ENCODE measurements around the gene NEDD9. TPM values are rescaled to one million over a fixed set of nuclear protein-coding genes. Genes with fewer than 3 reads are reported as not detected.
A peak's percentile ranks its signal among the peaks of the same experiment; 100 is the strongest.

Gene NEDD9
- total RNA-seq, 1 donor from 2014 or later = 10.3 TPM

DNA sequence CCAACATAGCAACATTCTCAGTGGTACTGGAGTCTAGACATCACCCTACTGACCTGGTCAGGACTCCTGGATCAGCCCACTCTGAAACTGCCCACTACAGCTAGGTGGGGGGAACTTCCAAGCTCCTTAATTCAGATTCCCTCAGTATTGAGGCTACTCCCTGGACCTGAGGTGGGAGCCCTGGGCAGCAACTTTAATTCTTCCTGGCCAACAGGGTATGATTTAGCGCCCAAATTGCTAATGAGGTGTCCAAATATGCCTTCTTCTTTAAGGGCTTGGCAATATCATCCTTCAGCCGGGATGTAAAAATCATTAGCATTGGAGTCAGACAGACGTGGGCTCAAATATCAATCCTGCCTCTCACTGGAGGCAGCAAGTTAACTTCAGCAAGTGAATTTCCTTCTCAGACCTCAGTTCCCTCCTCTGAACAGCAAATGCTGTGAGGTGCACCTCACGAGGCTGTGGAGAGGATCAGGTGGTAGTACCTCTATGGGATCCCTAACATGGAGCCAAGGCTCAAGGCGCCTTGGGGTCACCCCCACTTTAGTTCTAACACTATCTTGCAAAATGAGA is 27.6 kb downstream of the NEDD9 start:
- Mint-ChIP-seq H3K4me1 (ENCODE audit: unreplicated experiment) (peaks cover 71% of the 10 kb centered on the region), H3K9me3 (ENCODE audit: unreplicated experiment) (no peaks in the 10 kb centered on the region)

GRCh38 chr6:11204005-11204399 is 28.5 kb downstream of the NEDD9 start:
- no peaks in the 10 kb centered on the region for H3K27me3 Mint-ChIP-seq (ENCODE audit: unreplicated experiment)
- H3K9me3 Mint-ChIP-seq (ENCODE audit: unreplicated experiment) = no peaks in the 10 kb centered on the region
- DNase-seq (ENCODE audit: extremely low spot score, unreplicated experiment) = no peak
- peaks cover 65% of the 10 kb centered on the region for H3K4me1 Mint-ChIP-seq (ENCODE audit: unreplicated experiment)
- TF ChIP-seq CTCF (IDR thresholded peaks at IDR 0.05) = no peak
- peak overlapping the region; percentile 96 for H3K27ac Mint-ChIP-seq (ENCODE audit: unreplicated experiment)
- no peak overlapping the region for H3K4me3 Mint-ChIP-seq (ENCODE audit: unreplicated experiment)
- peaks cover 4% of the 10 kb centered on the region for H3K36me3 Mint-ChIP-seq (ENCODE audit: unreplicated experiment)

More for the DNA sequence above, 27.6 kb downstream of the NEDD9 start:
- no peak overlapping the region for H3K4me3 Mint-ChIP-seq (ENCODE audit: unreplicated experiment)
- H3K27me3 Mint-ChIP-seq (ENCODE audit: unreplicated experiment) = no peaks in the 10 kb centered on the region
- no peak for TF ChIP-seq CTCF (IDR thresholded peaks at IDR 0.05)
- H3K27ac Mint-ChIP-seq (ENCODE audit: unreplicated experiment) = no peak overlapping the region
- peaks cover 4% of the 10 kb centered on the region for H3K36me3 Mint-ChIP-seq (ENCODE audit: unreplicated experiment)
- DNase-seq (ENCODE audit: extremely low spot score, unreplicated experiment) = no peak

- no peaks in the 10 kb centered on the region for H3K27me3 Mint-ChIP-seq (ENCODE audit: unreplicated experiment)
- TF ChIP-seq CTCF (IDR thresholded peaks at IDR 0.05) = no peak
- peaks cover 4% of the 10 kb centered on the region for H3K36me3 Mint-ChIP-seq (ENCODE audit: unreplicated experiment)
- no peak overlapping the region for H3K4me3 Mint-ChIP-seq (ENCODE audit: unreplicated experiment)
- H3K27ac Mint-ChIP-seq (ENCODE audit: unreplicated experiment) = peak overlapping the region; percentile 96
- DNase-seq (ENCODE audit: extremely low spot score, unreplicated experiment) = no peak
- H3K4me1 Mint-ChIP-seq (ENCODE audit: unreplicated experiment) = peaks cover 63% of the 10 kb centered on the region
- H3K9me3 Mint-ChIP-seq (ENCODE audit: unreplicated experiment) = no peaks in the 10 kb centered on the region
Measured at GRCh38 chr6:11203306-11204004, 29.0 kb downstream of the NEDD9 start.

- peaks cover 66% of the 10 kb centered on the region for H3K4me1 Mint-ChIP-seq (ENCODE audit: unreplicated experiment)
- H3K4me3 Mint-ChIP-seq (ENCODE audit: unreplicated experiment) = no peak overlapping the region
Measured at GRCh38 chr6:11202513-11203305, 29.8 kb downstream of the NEDD9 start.

More at GRCh38 chr6:11202513-11203305, 29.8 kb downstream of the NEDD9 start:
- no peak for DNase-seq (ENCODE audit: extremely low spot score, unreplicated experiment)
- TF ChIP-seq CTCF (IDR thresholded peaks at IDR 0.05) = no peak
- H3K9me3 Mint-ChIP-seq (ENCODE audit: unreplicated experiment) = no peaks in the 10 kb centered on the region
- peak overlapping the region; percentile 96 for H3K27ac Mint-ChIP-seq (ENCODE audit: unreplicated experiment)
- H3K36me3 Mint-ChIP-seq (ENCODE audit: unreplicated experiment) = peaks cover 4% of the 10 kb centered on the region
- no peaks in the 10 kb centered on the region for H3K27me3 Mint-ChIP-seq (ENCODE audit: unreplicated experiment)

Measured in osteocyte (in vitro differentiated cells).